Astrocyte (in vitro differentiated cells and primary cell): Measurements from ENCODE around the gene PCDHGA12.

Experiments used
- EZH2 ChIP-seq: IDR thresholded peaks from 2 replicates; pipeline ENCODE4 v1.6.1; 2012; ENCODE audit warnings: mild to moderate bottlenecking, low read length, inconsistent platforms; ENCODE audit not compliant: insufficient read depth
- TF ChIP-seq, protein P1 (sequence below): IDR thresholded peaks from 2 replicates; pipeline ENCODE4 v1.5.1; 2011; ENCODE audit warnings: low read depth, mild to moderate bottlenecking, inconsistent platforms, low read length, moderate library complexity; ENCODE audit not compliant: insufficient read depth

DNA sequence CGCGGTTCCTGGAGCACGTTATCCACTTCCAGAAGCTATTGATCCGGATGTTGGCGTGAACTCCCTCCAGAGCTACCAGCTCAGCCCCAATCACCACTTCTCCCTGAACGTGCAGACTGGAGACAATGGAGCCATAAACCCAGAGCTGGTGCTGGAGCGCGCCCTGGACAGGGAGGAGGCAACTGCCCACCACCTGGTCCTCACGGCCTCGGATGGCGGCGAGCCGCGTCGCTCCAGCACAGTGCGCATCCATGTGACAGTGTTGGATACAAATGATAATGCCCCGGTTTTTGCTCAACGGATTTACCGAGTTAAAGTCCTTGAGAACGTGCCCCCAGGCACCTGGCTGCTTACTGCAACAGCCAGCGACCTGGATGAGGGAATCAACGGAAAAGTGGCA, 26.9 kb upstream of the PCDHGA12 start:
- TF ChIP-seq, protein P1, sequence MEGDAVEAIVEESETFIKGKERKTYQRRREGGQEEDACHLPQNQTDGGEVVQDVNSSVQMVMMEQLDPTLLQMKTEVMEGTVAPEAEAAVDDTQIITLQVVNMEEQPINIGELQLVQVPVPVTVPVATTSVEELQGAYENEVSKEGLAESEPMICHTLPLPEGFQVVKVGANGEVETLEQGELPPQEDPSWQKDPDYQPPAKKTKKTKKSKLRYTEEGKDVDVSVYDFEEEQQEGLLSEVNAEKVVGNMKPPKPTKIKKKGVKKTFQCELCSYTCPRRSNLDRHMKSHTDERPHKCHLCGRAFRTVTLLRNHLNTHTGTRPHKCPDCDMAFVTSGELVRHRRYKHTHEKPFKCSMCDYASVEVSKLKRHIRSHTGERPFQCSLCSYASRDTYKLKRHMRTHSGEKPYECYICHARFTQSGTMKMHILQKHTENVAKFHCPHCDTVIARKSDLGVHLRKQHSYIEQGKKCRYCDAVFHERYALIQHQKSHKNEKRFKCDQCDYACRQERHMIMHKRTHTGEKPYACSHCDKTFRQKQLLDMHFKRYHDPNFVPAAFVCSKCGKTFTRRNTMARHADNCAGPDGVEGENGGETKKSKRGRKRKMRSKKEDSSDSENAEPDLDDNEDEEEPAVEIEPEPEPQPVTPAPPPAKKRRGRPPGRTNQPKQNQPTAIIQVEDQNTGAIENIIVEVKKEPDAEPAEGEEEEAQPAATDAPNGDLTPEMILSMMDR = no peak
- TF ChIP-seq EZH2 = no peak
